ENCODE measurements around the gene ASB10. TPM values are rescaled to one million over a fixed set of nuclear protein-coding genes. Genes with fewer than 3 reads are reported as not detected.

Gene ASB10
- total RNA-seq, 2 donors from 2014 or later, result not detected

- peak; percentile 76 for DNase-seq (ENCODE audit: low spot score)
- intact Hi-C loops (cut with DNase I), result loop anchor here in 1 of 2 donors (5.0 kb wide), 1 partner anchor 46 kb away; no protein-coding TSS in a partner anchor
Observed at GRCh38 chr7:151173386-151174245, 13.4 kb downstream of the ASB10 start.

DNA sequence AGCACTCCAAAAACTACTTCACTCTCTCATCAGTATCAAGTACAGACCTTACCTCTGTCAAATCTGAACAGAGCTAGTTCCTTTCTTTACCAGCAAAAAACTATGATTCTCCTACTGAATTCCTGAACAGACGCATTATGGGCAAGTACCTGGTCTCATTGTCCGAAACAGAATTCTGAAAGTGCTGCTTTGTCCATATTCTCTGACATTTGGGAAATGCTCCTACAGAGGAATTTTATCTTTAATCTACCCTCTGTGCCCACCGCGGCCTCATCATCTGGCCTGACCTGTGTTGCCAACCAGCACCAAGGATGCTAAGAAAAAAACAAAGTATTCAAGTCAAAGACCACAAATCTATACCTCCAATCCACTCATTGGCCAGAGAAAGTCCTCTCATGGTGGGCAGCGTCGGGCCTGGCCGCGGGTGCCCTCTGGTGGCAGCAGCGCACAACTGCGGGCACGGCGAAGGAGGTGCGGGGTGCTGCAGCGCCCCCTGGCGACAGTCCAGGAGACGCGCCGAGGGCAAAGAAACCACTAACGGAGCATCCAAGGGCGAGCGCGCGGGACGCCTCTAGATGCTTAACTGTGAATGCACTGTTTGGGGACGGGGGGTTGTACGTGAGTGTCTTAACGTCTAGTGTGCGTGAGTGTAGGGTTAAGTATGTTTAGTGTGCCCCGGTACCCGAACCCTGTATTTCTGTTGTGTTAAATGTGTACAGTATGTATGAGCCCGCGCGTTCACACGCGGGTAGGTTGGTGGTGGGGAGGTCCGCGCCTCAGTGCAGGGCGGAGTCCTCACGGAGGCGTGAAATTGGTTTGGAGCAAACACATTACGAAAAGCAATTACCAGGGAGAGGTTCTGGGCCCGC is 14.5 kb downstream of the ASB10 start:
- intact Hi-C loops (cut with DNase I), result loop anchor here in 1 of 2 donors (5.0 kb wide), 1 partner anchor 45 kb away; no protein-coding TSS in a partner anchor
- DNase-seq (ENCODE audit: low spot score), result peak; percentile 95

GRCh38 chr7:151168787-151169162 is 18.3 kb downstream of the ASB10 start:
- intact Hi-C loops (cut with DNase I), result loop anchor here in 1 of 2 donors (2.0 kb wide), 1 partner anchor 44 kb away; no protein-coding TSS in a partner anchor
- DNase-seq (ENCODE audit: low spot score), result no peak

- intact Hi-C loops (cut with DNase I), result loop anchor here in 1 of 2 donors (2.0 kb wide), 1 partner anchor 43 kb away; no protein-coding TSS in a partner anchor
- peak; percentile 78 for DNase-seq (ENCODE audit: low spot score)
Observed at GRCh38 chr7:151168003-151168786, 18.9 kb downstream of the ASB10 start.

GRCh38 chr7:151167197-151167961 is 19.7 kb downstream of the ASB10 start, which contains the start of gene GBX1:
GBX1 (minus strand) TSS chr7:151167694; CDS start chr7:151167548, 146 bp downstream.
- peak; percentile 79 for DNase-seq (ENCODE audit: low spot score)
- intact Hi-C loops (cut with DNase I), result no loop called here

GRCh38 chr7:151166629-151167196 is 20.3 kb downstream of the ASB10 start:
- peak; percentile 82 for DNase-seq (ENCODE audit: low spot score)
- intact Hi-C loops (cut with DNase I), result no loop called here

- no peak for DNase-seq (ENCODE audit: low spot score)
- intact Hi-C loops (cut with DNase I), result no loop called here
Observed at GRCh38 chr7:151161757-151162156, 25.3 kb downstream of the ASB10 start.

GRCh38 chr7:151157645-151158329 is 29.3 kb downstream of the ASB10 start:
- intact Hi-C loops (cut with DNase I), result loop anchor here in 1 of 2 donors (1.0 kb wide), 1 partner anchor 18 kb away; no protein-coding TSS in a partner anchor
- no peak for DNase-seq (ENCODE audit: low spot score)

DNA sequence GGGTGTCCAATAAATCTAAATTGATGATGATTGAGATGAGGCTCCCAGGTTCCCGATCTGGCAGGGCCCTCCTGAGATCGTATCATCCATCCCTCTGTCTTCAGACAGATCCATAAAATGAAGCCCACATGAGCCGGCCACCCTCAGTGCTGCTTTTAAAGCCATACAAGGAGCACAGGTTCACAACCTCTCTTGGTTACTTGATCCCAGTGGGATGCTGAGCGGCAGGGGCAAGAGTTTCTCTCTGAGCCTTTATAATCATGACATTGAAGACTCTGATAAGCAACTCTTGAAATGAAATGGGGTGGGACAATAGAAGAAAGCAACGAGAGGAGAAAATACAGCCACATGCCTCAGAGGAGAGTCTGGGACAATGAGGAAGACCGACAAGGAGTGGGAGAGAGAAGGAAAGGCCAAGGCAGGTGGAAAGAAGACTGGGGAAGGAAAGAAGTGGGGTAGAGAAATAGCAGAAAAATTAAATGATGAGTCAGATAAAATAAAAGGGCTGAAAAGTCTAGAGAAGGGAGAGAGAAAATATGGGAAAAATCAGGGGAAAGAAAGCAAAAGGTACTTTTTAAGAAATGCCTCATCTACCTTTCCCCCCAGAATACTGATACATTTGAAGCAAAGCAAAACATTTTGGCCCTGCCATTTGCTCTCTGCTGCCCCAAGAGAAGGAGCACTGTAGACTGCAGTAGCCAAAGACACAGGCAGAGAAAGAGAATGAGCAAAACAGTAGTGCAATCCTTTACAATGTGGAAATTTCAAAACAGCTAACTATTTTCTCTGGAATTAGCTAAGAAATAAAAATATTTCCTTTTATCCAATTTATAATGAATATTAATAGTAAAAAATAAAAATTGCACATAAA is 34.2 kb downstream of the ASB10 start:
- intact Hi-C loops (cut with DNase I), result no loop called here
- DNase-seq (ENCODE audit: low spot score), result no peak

GRCh38 chr7:151150388-151150787 is 36.7 kb downstream of the ASB10 start:
- intact Hi-C loops (cut with DNase I), result no loop called here
- DNase-seq (ENCODE audit: low spot score), result no peak

- no peak for DNase-seq (ENCODE audit: low spot score)
- intact Hi-C loops (cut with DNase I), result no loop called here
Observed at GRCh38 chr7:151148319-151149259, 38.5 kb downstream of the ASB10 start.

DNA sequence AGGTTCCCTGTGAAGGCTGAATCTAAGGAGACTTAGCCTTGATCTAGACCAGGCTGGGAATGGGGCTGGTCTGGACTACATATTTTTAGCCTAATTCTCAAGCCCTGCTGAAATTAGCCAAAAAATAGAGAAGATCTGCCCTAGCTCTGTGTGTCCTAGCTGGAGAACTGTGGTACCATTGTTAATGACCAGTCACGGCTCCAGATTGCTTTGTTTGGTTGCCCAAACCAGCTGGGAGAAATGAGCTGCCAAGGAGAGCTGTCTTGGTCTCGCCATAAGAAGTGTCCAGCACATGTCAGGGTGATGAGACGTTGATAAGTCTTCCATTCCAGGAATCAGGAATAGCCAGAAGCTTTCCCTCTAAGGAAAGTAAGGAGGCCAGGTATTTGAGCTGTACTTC is 40.3 kb downstream of the ASB10 start:
- DNase-seq (ENCODE audit: low spot score), result no peak
- intact Hi-C loops (cut with DNase I), result no loop called here

DNA sequence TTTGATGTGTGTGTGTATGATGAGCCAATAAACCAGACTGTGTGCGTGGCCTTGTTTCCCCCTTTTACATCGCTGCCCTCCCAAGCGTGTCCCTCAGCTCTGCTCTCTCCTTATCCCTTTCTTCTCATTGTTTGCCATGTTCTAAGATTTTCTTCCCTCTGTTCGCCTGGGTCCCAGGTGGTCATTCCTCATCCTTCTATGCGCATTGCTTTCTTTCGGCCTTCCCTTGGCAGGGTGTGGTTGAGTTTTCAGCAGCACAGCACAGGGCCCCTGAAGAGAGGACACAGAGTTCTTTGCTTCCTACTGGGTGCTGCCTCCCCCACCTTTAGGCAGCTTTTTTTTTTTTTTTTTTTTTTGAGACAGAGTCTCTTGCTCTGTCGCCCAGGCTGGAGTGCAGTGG is 42.7 kb downstream of the ASB10 start:
- intact Hi-C loops (cut with DNase I), result no loop called here
- no peak for DNase-seq (ENCODE audit: low spot score)

- peak; percentile 78 for DNase-seq (ENCODE audit: low spot score)
- intact Hi-C loops (cut with DNase I), result no loop called here
Observed at GRCh38 chr7:151143261-151144015, 43.6 kb downstream of the ASB10 start.

DNA sequence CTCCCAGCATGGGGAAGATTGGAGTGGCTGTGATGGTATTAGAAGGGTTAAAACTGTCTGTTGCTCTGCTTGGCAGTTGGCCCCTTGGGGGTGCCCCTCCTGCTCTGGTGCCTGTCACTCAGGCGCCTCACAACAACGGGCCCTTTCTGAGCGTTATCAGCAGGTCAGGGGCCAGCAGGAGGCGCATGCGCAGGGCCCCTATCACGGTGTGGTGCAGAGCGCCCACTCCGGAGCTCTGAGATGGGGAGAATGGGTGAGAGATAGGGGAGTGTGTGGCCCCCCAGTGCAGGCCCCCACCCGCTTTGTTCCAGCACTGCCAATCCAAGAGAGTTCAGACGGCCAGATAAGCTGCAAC is 44.4 kb downstream of the ASB10 start:
- intact Hi-C loops (cut with DNase I), result no loop called here
- peak; percentile 67 for DNase-seq (ENCODE audit: low spot score)
